CD8-positive, alpha-beta memory T cell (primary cell): ENCODE measurements around the gene CNPY1. TPM values are rescaled to one million over a fixed set of nuclear protein-coding genes. Genes with fewer than 3 reads are reported as not detected.

Experiments
- CTCF ChIA-PET: fragments of 350-600 bp; sonication (Branson Sonifier 250); formaldehyde crosslinking; loops from one replicate; lab custom pipeline; 2021; ENCODE audit warnings: antibody characterized with exemption; lab: Charles Lee
- POLR2A ChIA-PET: fragments of 350-600 bp; sonication (Branson Sonifier 250); formaldehyde crosslinking; loops from one replicate; lab custom pipeline; 2021; ENCODE audit warnings: antibody characterized with exemption; lab: Charles Lee
- DNase-seq, 5 donors: peaks; one replicate each; pipeline versions ENCODE4 v3.0.0 to v3.0.0-alpha.2; 2020 to 2022; ENCODE audit warnings: mixed read lengths in 1 of 5
- H3K27ac ChIP-seq: one replicate; pipeline ENCODE4 v1.7.0; 2013; ENCODE audit warnings: low read depth, mild to moderate bottlenecking, low read length, moderate library complexity
- H3K27me3 ChIP-seq: 2 replicates; pipeline ENCODE4 v1.7.0; 2013; ENCODE audit warnings: low read length, mild to moderate bottlenecking; ENCODE audit not compliant: insufficient read depth, poor library complexity, severe bottlenecking
- H3K36me3 ChIP-seq: 2 replicates; pipeline ENCODE4 v1.7.0; 2013; ENCODE audit warnings: mild to moderate bottlenecking, low read length, moderate library complexity; ENCODE audit not compliant: insufficient read depth
- H3K4me1 ChIP-seq: 2 replicates; pipeline ENCODE4 v1.7.0; 2013; ENCODE audit warnings: mild to moderate bottlenecking, low read length, moderate library complexity; ENCODE audit not compliant: insufficient read depth
- H3K4me3 ChIP-seq: 2 replicates; pipeline ENCODE4 v1.7.0; 2013; ENCODE audit warnings: mild to moderate bottlenecking, low read length
- H3K9me3 ChIP-seq: 2 replicates; pipeline ENCODE4 v1.7.0; 2013; ENCODE audit warnings: mild to moderate bottlenecking, low read length
- H3K27ac Mint-ChIP-seq, 8 donors: one replicate each; pipeline ENCODE4 v1.8.0; 2020 to 2021; ENCODE audit warnings: mixed read lengths in 8 of 8, mild to moderate bottlenecking in 6 of 8, inconsistent platforms in 3 of 8, moderate library complexity in 3 of 8
- H3K27me3 Mint-ChIP-seq, 2 donors: one replicate each; pipeline ENCODE4 v1.8.0; 2020 to 2021; ENCODE audit warnings: mixed read lengths in 2 of 2, mild to moderate bottlenecking in 1 of 2, moderate library complexity in 1 of 2
- H3K36me3 Mint-ChIP-seq, 3 donors: one replicate each; pipeline ENCODE4 v1.8.0; 2020 to 2021; ENCODE audit warnings: mixed read lengths in 3 of 3, inconsistent platforms in 1 of 3, mild to moderate bottlenecking in 1 of 3
- H3K4me1 Mint-ChIP-seq, 3 donors: one replicate each; pipeline ENCODE4 v1.8.0; 2020 to 2021; ENCODE audit warnings: mixed read lengths in 3 of 3, inconsistent platforms in 1 of 3, mild to moderate bottlenecking in 1 of 3
- H3K4me3 Mint-ChIP-seq, 7 donors: one replicate each; pipeline ENCODE4 v1.8.0; 2020 to 2021; ENCODE audit warnings: mixed read lengths in 7 of 7, mild to moderate bottlenecking in 6 of 7, moderate library complexity in 4 of 7, inconsistent platforms in 2 of 7
- H3K9me3 Mint-ChIP-seq, 5 donors: one replicate each; pipeline ENCODE4 v1.8.0; 2020 to 2022; ENCODE audit warnings: mixed read lengths in 5 of 5, mild to moderate bottlenecking in 3 of 5, moderate library complexity in 2 of 5, inconsistent platforms in 1 of 5
- polyA plus RNA-seq: library from polyadenylated mRNA; unstranded; fragments of 300-500 nt; fragmentation: Illumina TruSeq; gene quantifications from one replicate; pipeline ENCODE4 v1.2.3, GENCODE V29; 2021
- total RNA-seq, 2 experiments: library from RNA; stranded (reverse); gene quantifications; one replicate each; pipeline ENCODE4 v1.2.3, GENCODE V29; 2021

Gene CNPY1
- total and polyA plus RNA-seq, 3 experiments from 2014 or later, result not detected

- Histone ChIP-seq H3K4me1 (no peaks in the 10 kb centered on the region), H3K9me3 (no peaks in the 10 kb centered on the region), H3K27ac (no peak overlapping the region), H3K27me3 (peaks cover 4% of the 10 kb centered on the region), H3K36me3 (no peaks in the 10 kb centered on the region), H3K4me3 (no peak overlapping the region)
- Mint-ChIP-seq H3K4me3 (no peak overlapping the region), H3K4me1 (no peaks in the 10 kb centered on the region), H3K36me3 (no peaks in the 10 kb centered on the region), H3K27me3 (peaks cover 30 to 40% of the 10 kb centered on the region in 2 donors), H3K27ac (no peak overlapping the region), H3K9me3 (no peaks in the 10 kb centered on the region)
- no peak for DNase-seq
- POLR2A ChIA-PET, result no interaction called here
- CTCF ChIA-PET, result no interaction called here
Observed at GRCh38 chr7:155540553-155540952, 5.8 kb downstream of the CNPY1 start.

GRCh38 chr7:155538293-155538692, 8.1 kb downstream of the CNPY1 start:
- POLR2A ChIA-PET, result no interaction called here
- Mint-ChIP-seq H3K9me3 (no peaks in the 10 kb centered on the region), H3K27me3 (peaks cover 42 to 62% of the 10 kb centered on the region in 2 donors), H3K27ac (no peak overlapping the region), H3K4me1 (peaks cover 10 to 11% (median 10%) of the 10 kb centered on the region in 3 donors), H3K36me3 (no peaks in the 10 kb centered on the region), H3K4me3 (no peak overlapping the region)
- no peak overlapping the region for H3K27ac ChIP-seq
- CTCF ChIA-PET, result no interaction called here
- no peak for DNase-seq
- H3K4me3 ChIP-seq, result no peak overlapping the region
- H3K27me3 ChIP-seq, result peaks cover 20% of the 10 kb centered on the region
- H3K9me3 ChIP-seq, result no peaks in the 10 kb centered on the region
- peaks cover 8% of the 10 kb centered on the region for H3K4me1 ChIP-seq
- H3K36me3 ChIP-seq, result no peaks in the 10 kb centered on the region

GRCh38 chr7:155536451-155536850, 9.9 kb downstream of the CNPY1 start:
- CTCF ChIA-PET, result no interaction called here
- H3K4me1 ChIP-seq, result peaks cover 9% of the 10 kb centered on the region
- Mint-ChIP-seq H3K36me3 (no peaks in the 10 kb centered on the region), H3K27ac (no peak overlapping the region), H3K4me1 (peaks cover 16 to 22% (median 20%) of the 10 kb centered on the region in 3 donors), H3K9me3 (no peaks in the 10 kb centered on the region), H3K27me3 (peaks cover 56 to 70% of the 10 kb centered on the region in 2 donors), H3K4me3 (no peak overlapping the region)
- H3K36me3 ChIP-seq, result no peaks in the 10 kb centered on the region
- peaks cover 25% of the 10 kb centered on the region for H3K27me3 ChIP-seq
- DNase-seq, result no peak
- POLR2A ChIA-PET, result no interaction called here
- H3K27ac ChIP-seq, result no peak overlapping the region
- no peak overlapping the region for H3K4me3 ChIP-seq
- no peaks in the 10 kb centered on the region for H3K9me3 ChIP-seq

GRCh38 chr7:155534691-155535090, 11.7 kb downstream of the CNPY1 start:
- ChIA-PET POLR2A (no interaction called here), CTCF (no interaction called here)

GRCh38 chr7:155533827-155534690, 12.3 kb downstream of the CNPY1 start:
- ChIA-PET CTCF (interaction anchor here (1.0 kb wide), 1 partner anchor 20 kb away, joined by 3 read pairs; no protein-coding TSS in a partner anchor), POLR2A (no interaction called here)
- H3K9me3 ChIP-seq, result no peaks in the 10 kb centered on the region
- Mint-ChIP-seq H3K9me3 (no peaks in the 10 kb centered on the region), H3K4me1 (peaks cover 16 to 22% (median 20%) of the 10 kb centered on the region in 3 donors), H3K27ac (peak overlapping the region in 2 of 8 donors; percentile 50 to 82), H3K27me3 (peaks cover 68 to 74% of the 10 kb centered on the region in 2 donors), H3K36me3 (no peaks in the 10 kb centered on the region), H3K4me3 (peak overlapping the region in 6 of 7 donors; percentile 42 to 82 (median 70))
- no peaks in the 10 kb centered on the region for H3K36me3 ChIP-seq
- peaks cover 9% of the 10 kb centered on the region for H3K4me1 ChIP-seq
- no peak overlapping the region for H3K27ac ChIP-seq
- peak overlapping the region; percentile 32 for H3K4me3 ChIP-seq
- DNase-seq, result peak in 1 of 5 donors; percentile 7
- H3K27me3 ChIP-seq, result peaks cover 32% of the 10 kb centered on the region

More at GRCh38 chr7:155534691-155535090, 11.7 kb downstream of the CNPY1 start:
- peaks cover 16 to 22% (median 20%) of the 10 kb centered on the region in 3 donors for H3K4me1 Mint-ChIP-seq
- H3K4me1 ChIP-seq, result peaks cover 9% of the 10 kb centered on the region
- H3K36me3 Mint-ChIP-seq, result no peaks in the 10 kb centered on the region
- DNase-seq, result no peak
- H3K27ac Mint-ChIP-seq, result peak overlapping the region in 1 of 8 donors; percentile 82
- no peak overlapping the region for H3K4me3 Mint-ChIP-seq
- H3K9me3 Mint-ChIP-seq, result no peaks in the 10 kb centered on the region
- no peaks in the 10 kb centered on the region for H3K36me3 ChIP-seq
- H3K9me3 ChIP-seq, result no peaks in the 10 kb centered on the region
- H3K27ac ChIP-seq, result no peak overlapping the region
- peaks cover 62 to 76% of the 10 kb centered on the region in 2 donors for H3K27me3 Mint-ChIP-seq
- no peak overlapping the region for H3K4me3 ChIP-seq
- peaks cover 29% of the 10 kb centered on the region for H3K27me3 ChIP-seq

- Mint-ChIP-seq H3K27me3 (peaks cover 68 to 76% of the 10 kb centered on the region in 2 donors), H3K27ac (peak overlapping the region in 2 of 8 donors; percentile 26 to 50), H3K9me3 (no peaks in the 10 kb centered on the region), H3K4me3 (peak overlapping the region in 6 of 7 donors; percentile 42 to 82 (median 70)), H3K36me3 (no peaks in the 10 kb centered on the region), H3K4me1 (peaks cover 16 to 22% (median 20%) of the 10 kb centered on the region in 3 donors)
- Histone ChIP-seq H3K36me3 (no peaks in the 10 kb centered on the region), H3K4me3 (peak overlapping the region; percentile 32), H3K27ac (no peak overlapping the region), H3K9me3 (no peaks in the 10 kb centered on the region), H3K4me1 (peaks cover 9% of the 10 kb centered on the region), H3K27me3 (peaks cover 32% of the 10 kb centered on the region)
- POLR2A ChIA-PET, result no interaction called here
- DNase-seq, result peak in 1 of 5 donors; percentile 14
- CTCF ChIA-PET, result interaction anchor here (1.0 kb wide), 1 partner anchor 21 kb away, joined by 3 read pairs; no protein-coding TSS in a partner anchor
Observed at GRCh38 chr7:155533120-155533826, 13.1 kb downstream of the CNPY1 start.

- Mint-ChIP-seq H3K27me3 (peaks cover 73 to 77% of the 10 kb centered on the region in 2 donors), H3K4me1 (peaks cover 16 to 22% (median 20%) of the 10 kb centered on the region in 3 donors), H3K9me3 (no peaks in the 10 kb centered on the region), H3K27ac (peak overlapping the region in 1 of 8 donors; percentile 16), H3K36me3 (no peaks in the 10 kb centered on the region), H3K4me3 (peak overlapping the region in 6 of 7 donors; percentile 24 to 82 (median 66))
- H3K27me3 ChIP-seq, result peaks cover 32% of the 10 kb centered on the region
- CTCF ChIA-PET, result interaction anchor here (1.0 kb wide), 1 partner anchor 21 kb away, joined by 3 read pairs; no protein-coding TSS in a partner anchor
- peaks cover 9% of the 10 kb centered on the region for H3K4me1 ChIP-seq
- H3K27ac ChIP-seq, result no peak overlapping the region
- no peaks in the 10 kb centered on the region for H3K9me3 ChIP-seq
- no peak for DNase-seq
- POLR2A ChIA-PET, result no interaction called here
- H3K36me3 ChIP-seq, result no peaks in the 10 kb centered on the region
- H3K4me3 ChIP-seq, result peak overlapping the region; percentile 32
Observed at GRCh38 chr7:155532792-155533119, 13.6 kb downstream of the CNPY1 start.
